Ascending aorta (tissue), 2 donors: Measurements from ENCODE around the gene GOT1. TPM values are rescaled to one million over a fixed set of nuclear protein-coding genes. Genes with fewer than 3 reads are reported as not detected.

Source experiments
- DNase-seq, 2 donors: peaks; one replicate each; pipeline ENCODE4 v3.0.0-alpha.2; 2019; ENCODE audit warnings: low spot score in 2 of 2
- H3K27ac ChIP-seq, 2 donors: fragments of 200-600 bp; sonication (generic); one replicate each; pipeline ENCODE4 v1.5.1; 2016 to 2017; ENCODE audit warnings: mild to moderate bottlenecking in 1 of 2
- H3K27me3 ChIP-seq: fragments of 200-600 bp; sonication (generic); one replicate; pipeline ENCODE4 v1.5.1; 2017
- H3K36me3 ChIP-seq, 2 donors: fragments of 200-600 bp; sonication (generic); one replicate each; pipeline ENCODE4 v1.5.1; 2016
- H3K4me1 ChIP-seq, 2 donors: fragments of 200-600 bp; sonication (generic); one replicate each; pipeline ENCODE4 v1.5.1; 2016 to 2017; ENCODE audit warnings: mild to moderate bottlenecking in 1 of 2
- H3K4me3 ChIP-seq, 2 donors: fragments of 200-600 bp; sonication (generic); one replicate each; pipeline ENCODE4 v1.5.1; 2016 to 2017; ENCODE audit warnings: mild to moderate bottlenecking in 1 of 2
- H3K9me3 ChIP-seq, 2 donors: fragments of 200-600 bp; sonication (generic); one replicate each; pipeline ENCODE4 v1.5.1; 2016
- CTCF ChIP-seq, 3 experiments: fragments of 200-600 bp in 2 of 3; fragments of 450-650 bp in 1 of 3; sonication (generic) in 2 of 3; IDR thresholded peaks; one replicate each; pipeline ENCODE4 v1.5.1; 2016 to 2019; ENCODE audit warnings: antibody characterized with exemption in 3 of 3, mild to moderate bottlenecking in 1 of 3, moderate library complexity in 1 of 3
- intact Hi-C: fragments of 100-400 bp; cut with DNase I; formaldehyde crosslinking; loops from one replicate; pipeline ENCODE4 v1.15.1; 2023
- total RNA-seq: library from RNA; depleted of rRNA; stranded (reverse); fragments of >200 nt; gene quantifications from one replicate; pipeline ENCODE4 v1.1.0, GENCODE V29; 2016

GOT1 gene
- total RNA-seq, 1 donor from 2014 or later: 4.4 TPM

GRCh38 chr10:99410876-99411275, 19.5 kb downstream of the GOT1 start:
- intact Hi-C loops: no loop called here

GRCh38 chr10:99410146-99410545, 20.3 kb downstream of the GOT1 start:
- Histone ChIP-seq H3K27ac (no peak overlapping the region), H3K36me3 (peaks cover 7 to 20% of the 10 kb centered on the region in 2 donors), H3K4me1 (no peaks in the 10 kb centered on the region), H3K4me3 (no peak overlapping the region), H3K9me3 (no peaks in the 10 kb centered on the region), H3K27me3 (no peaks in the 10 kb centered on the region)
- TF ChIP-seq CTCF (IDR thresholded peaks at IDR 0.05): no peak
- intact Hi-C loops: no loop called here
- no peak for DNase-seq

More at GRCh38 chr10:99410876-99411275, 19.5 kb downstream of the GOT1 start:
- Histone ChIP-seq H3K27me3 (no peaks in the 10 kb centered on the region), H3K36me3 (peaks cover 3 to 12% of the 10 kb centered on the region in 2 donors), H3K9me3 (no peaks in the 10 kb centered on the region), H3K4me3 (no peak overlapping the region), H3K4me1 (no peaks in the 10 kb centered on the region), H3K27ac (no peak overlapping the region)
- no peak for DNase-seq
- TF ChIP-seq CTCF (IDR thresholded peaks at IDR 0.05): no peak

GRCh38 chr10:99406149-99406548, 24.3 kb downstream of the GOT1 start:
- Histone ChIP-seq H3K9me3 (no peaks in the 10 kb centered on the region), H3K27me3 (no peaks in the 10 kb centered on the region), H3K36me3 (peaks cover 25 to 59% of the 10 kb centered on the region in 2 donors), H3K27ac (no peak overlapping the region), H3K4me1 (no peaks in the 10 kb centered on the region), H3K4me3 (no peak overlapping the region)
- TF ChIP-seq CTCF (IDR thresholded peaks at IDR 0.05): no peak
- intact Hi-C loops: no loop called here
- DNase-seq: no peak

- Histone ChIP-seq H3K9me3 (no peaks in the 10 kb centered on the region), H3K27ac (no peak overlapping the region), H3K27me3 (no peaks in the 10 kb centered on the region), H3K4me1 (no peaks in the 10 kb centered on the region), H3K36me3 (peaks cover 36 to 67% of the 10 kb centered on the region in 2 donors), H3K4me3 (no peak overlapping the region)
- intact Hi-C loops: no loop called here
- no peak for DNase-seq
- TF ChIP-seq CTCF (IDR thresholded peaks at IDR 0.05): no peak
Measured at GRCh38 chr10:99403674-99404073, 26.8 kb downstream of the GOT1 start.

GRCh38 chr10:99399664-99400063, 30.8 kb downstream of the GOT1 start:
- no peak for TF ChIP-seq CTCF (IDR thresholded peaks at IDR 0.05)
- H3K27ac ChIP-seq: no peak overlapping the region
- intact Hi-C loops: no loop called here

GRCh38 chr10:99396471-99396870, 34.0 kb downstream of the GOT1 start:
- H3K4me1 ChIP-seq: no peaks in the 10 kb centered on the region
- no peaks in the 10 kb centered on the region for H3K27me3 ChIP-seq
- H3K36me3 ChIP-seq: peaks cover 22 to 36% of the 10 kb centered on the region in 2 donors
- TF ChIP-seq CTCF (IDR thresholded peaks at IDR 0.05): no peak
- no peak for DNase-seq
- H3K9me3 ChIP-seq: no peaks in the 10 kb centered on the region
- H3K4me3 ChIP-seq: no peak overlapping the region
- intact Hi-C loops: no loop called here
- no peak overlapping the region for H3K27ac ChIP-seq

More at GRCh38 chr10:99399664-99400063, 30.8 kb downstream of the GOT1 start:
- Histone ChIP-seq H3K36me3 (peaks cover 40 to 67% of the 10 kb centered on the region in 2 donors), H3K9me3 (no peaks in the 10 kb centered on the region), H3K4me3 (no peak overlapping the region), H3K4me1 (no peaks in the 10 kb centered on the region), H3K27me3 (no peaks in the 10 kb centered on the region)
- no peak for DNase-seq
